H9 (cell line): ENCODE data around the gene DYRK3. TPM values are rescaled to one million over a fixed set of nuclear protein-coding genes. Genes with fewer than 3 reads are reported as not detected.

Experiments used
- DNase-seq: peaks from one replicate; pipeline ENCODE4 v3.0.0-alpha.2; 2017
- H2AFZ ChIP-seq: one replicate; pipeline ENCODE4 v1.6.1; 2013; ENCODE audit warnings: mild to moderate bottlenecking, low read length, control low read depth, moderate library complexity
- H2AK5ac ChIP-seq: 2 replicates; pipeline ENCODE4 v1.6.1; 2013; ENCODE audit warnings: low read length, control low read depth, mixed read lengths; ENCODE audit not compliant: insufficient read length
- H2BK120ac ChIP-seq: one replicate; pipeline ENCODE4 v1.6.1; 2013; ENCODE audit warnings: low read depth, mild to moderate bottlenecking, low read length, control low read depth, inconsistent platforms; ENCODE audit not compliant: poor library complexity, severe bottlenecking
- H2BK12ac ChIP-seq: 2 replicates; pipeline ENCODE4 v1.6.1; 2013; ENCODE audit warnings: low read length, control low read depth, mixed read lengths, low read depth; ENCODE audit not compliant: insufficient read length
- H2BK15ac ChIP-seq: 2 replicates; pipeline ENCODE4 v1.6.1; 2013; ENCODE audit warnings: low read depth, low read length, control low read depth
- H2BK20ac ChIP-seq: one replicate; pipeline ENCODE4 v1.6.1; 2013; ENCODE audit warnings: low read depth, mild to moderate bottlenecking, low read length, control low read depth, inconsistent platforms; ENCODE audit not compliant: poor library complexity, severe bottlenecking
- H2BK5ac ChIP-seq: 2 replicates; pipeline ENCODE4 v1.6.1; 2013; ENCODE audit warnings: low read length, control low read depth, mixed read lengths; ENCODE audit not compliant: insufficient read length
- H3K14ac ChIP-seq: 2 replicates; pipeline ENCODE4 v1.6.1; 2013; ENCODE audit warnings: low read length, control low read depth; ENCODE audit not compliant: insufficient read depth
- H3K18ac ChIP-seq: 2 replicates; pipeline ENCODE4 v1.6.1; 2013; ENCODE audit warnings: low read depth, mild to moderate bottlenecking, mixed read lengths, low read length, control low read depth; ENCODE audit not compliant: insufficient read length
- H3K23ac ChIP-seq: 2 replicates; pipeline ENCODE4 v1.6.1; 2013; ENCODE audit warnings: low read length, control low read depth, mixed read lengths, low read depth; ENCODE audit not compliant: insufficient read length
- H3K23me2 ChIP-seq: 2 replicates; pipeline ENCODE4 v1.6.1; 2013; ENCODE audit warnings: low read depth, mild to moderate bottlenecking, mixed read lengths, low read length, control low read depth; ENCODE audit not compliant: insufficient read length, poor library complexity, severe bottlenecking
- H3K27ac ChIP-seq: 2 replicates; pipeline ENCODE4 v1.5.1; 2013; ENCODE audit warnings: low read length, control low read depth, mixed read lengths, low read depth; ENCODE audit not compliant: insufficient read length
- H3K27me3 ChIP-seq: 2 replicates; pipeline ENCODE4 v1.6.1; 2013; ENCODE audit warnings: low read length, control low read depth, inconsistent platforms; ENCODE audit not compliant: insufficient read depth
- H3K4ac ChIP-seq: 2 replicates; pipeline ENCODE4 v1.6.1; 2013; ENCODE audit warnings: low read depth, mild to moderate bottlenecking, control low read depth, inconsistent platforms, low read length, moderate library complexity
- H3K4me1 ChIP-seq: 2 replicates; pipeline ENCODE4 v1.6.1; 2013; ENCODE audit warnings: low read length, control low read depth, inconsistent platforms; ENCODE audit not compliant: insufficient read depth
- H3K4me2 ChIP-seq: 2 replicates; pipeline ENCODE4 v1.6.1; 2013; ENCODE audit warnings: low read length, control low read depth, mixed read lengths; ENCODE audit not compliant: insufficient read length, insufficient read depth
- H3K56ac ChIP-seq: 2 replicates; pipeline ENCODE4 v1.6.1; 2013; ENCODE audit warnings: low read depth, mild to moderate bottlenecking, mixed read lengths, low read length, control low read depth; ENCODE audit not compliant: insufficient read length
- H3K79me1 ChIP-seq: 2 replicates; pipeline ENCODE4 v1.6.1; 2013; ENCODE audit warnings: low read depth, mild to moderate bottlenecking, moderate library complexity, low read length, control low read depth, inconsistent platforms; ENCODE audit not compliant: insufficient read depth, poor library complexity, severe bottlenecking
- H3K79me2 ChIP-seq: 2 replicates; pipeline ENCODE4 v1.6.1; 2013; ENCODE audit warnings: low read length, control low read depth, inconsistent platforms; ENCODE audit not compliant: insufficient read depth
- H3K9ac ChIP-seq: 2 replicates; pipeline ENCODE4 v1.6.1; 2013; ENCODE audit warnings: low read length, control low read depth, mixed read lengths; ENCODE audit not compliant: insufficient read length; ENCODE audit errors: extremely low read depth
- H3K9me3 ChIP-seq: one replicate; pipeline ENCODE4 v1.6.1; 2013; ENCODE audit warnings: low read depth, low read length, inconsistent platforms; ENCODE audit not compliant: control insufficient read depth
- H3T11ph ChIP-seq: one replicate; pipeline ENCODE4 v1.6.1; 2013; ENCODE audit warnings: mild to moderate bottlenecking, low read length, control low read depth, inconsistent platforms
- H4K20me1 ChIP-seq: one replicate; pipeline ENCODE4 v1.6.1; 2013; ENCODE audit not compliant: control insufficient read depth, insufficient read length, insufficient read depth
- H4K5ac ChIP-seq: 2 replicates; pipeline ENCODE4 v1.6.1; 2013; ENCODE audit warnings: low read depth, mild to moderate bottlenecking, mixed read lengths, low read length, control low read depth; ENCODE audit not compliant: insufficient read length
- H4K8ac ChIP-seq: replicated peaks from 2 replicates; pipeline ENCODE4 v1.6.1; 2013; ENCODE audit warnings: low read length, control low read depth, mixed read lengths, low read depth; ENCODE audit not compliant: insufficient read length
- H4K91ac ChIP-seq: 2 replicates; pipeline ENCODE4 v1.6.1; 2013; ENCODE audit warnings: low read depth, mild to moderate bottlenecking, moderate library complexity, mixed read lengths, low read length, control low read depth; ENCODE audit not compliant: insufficient read length
- H3K27ac Mint-ChIP-seq, 3 experiments: 2 replicates in 2 of 3; 3 replicates in 1 of 3; pipeline ENCODE4 v1.8.0; 2020 to 2021; ENCODE audit warnings: mixed read lengths in 3 of 3, mild to moderate bottlenecking in 1 of 3, moderate library complexity in 1 of 3
- H3K27me3 Mint-ChIP-seq: 2 replicates; pipeline ENCODE4 v1.8.0; 2021; ENCODE audit warnings: low read depth, mild to moderate bottlenecking, moderate library complexity, mixed read lengths
- H3K36me3 Mint-ChIP-seq, 3 experiments: 2 replicates in 2 of 3; 3 replicates in 1 of 3; pipeline ENCODE4 v1.8.0; 2020 to 2021; ENCODE audit warnings: low read depth in 3 of 3, mixed read lengths in 3 of 3; ENCODE audit not compliant: insufficient read depth in 1 of 3
- H3K4me1 Mint-ChIP-seq, 2 experiments: 2 replicates each; pipeline ENCODE4 v1.8.0; 2020; ENCODE audit warnings: mixed read lengths in 2 of 2
- H3K4me3 Mint-ChIP-seq, 2 experiments: 2 replicates in 1 of 2; 3 replicates in 1 of 2; pipeline ENCODE4 v1.8.0; 2020 to 2021; ENCODE audit warnings: mild to moderate bottlenecking in 2 of 2, mixed read lengths in 2 of 2, moderate library complexity in 1 of 2
- H3K9me3 Mint-ChIP-seq, 2 experiments: 2 replicates in 1 of 2; 3 replicates in 1 of 2; pipeline ENCODE4 v1.8.0; 2020; ENCODE audit warnings: mild to moderate bottlenecking in 2 of 2, mixed read lengths in 2 of 2, moderate library complexity in 1 of 2
- CTCF ChIP-seq: fragments of 200-600 bp; sonication (generic); conservative IDR thresholded peaks from 3 replicates; pipeline ENCODE4 v1.8.0; 2021; ENCODE audit warnings: antibody characterized with exemption, mild to moderate bottlenecking
- WGBS: extraction: QIAGEN DNeasy Blood & Tissue Kit; methylation state at CpG from one replicate; pipeline ENCODE4 v1.1.7; 2013; ENCODE audit warnings: missing lambda C conversion rate, low lambda C conversion rate, mixed read lengths; ENCODE audit not compliant: insufficient read length; ENCODE audit errors: extremely low coverage; 5-methylcytosine and 5-hydroxymethylcytosine counted together
- total RNA-seq: library from RNA; stranded (reverse); gene quantifications from 2 replicates; pipeline ENCODE4 v1.2.1, GENCODE V29; 2021

DYRK3 gene
- total RNA-seq, 1 experiment from 2014 or later, result 4.7 TPM

GRCh38 chr1:206687915-206688442 is 52.6 kb downstream of the DYRK3 start:
- peak overlapping the region; percentile 38 to 92 for H3K4me3 Mint-ChIP-seq
- no peak overlapping the region for H2BK20ac ChIP-seq

More at GRCh38 chr1:206687915-206688442, 52.6 kb downstream of the DYRK3 start:
- H3T11ph ChIP-seq, result no peak overlapping the region
- peaks cover 9% of the 10 kb centered on the region for H3K79me1 ChIP-seq
- H4K91ac ChIP-seq, result no peak overlapping the region
- no peak overlapping the region for H2BK5ac ChIP-seq
- H4K20me1 ChIP-seq, result no peaks in the 10 kb centered on the region
- H3K56ac ChIP-seq, result no peak overlapping the region
- no peak for TF ChIP-seq CTCF
- Mint-ChIP-seq H3K4me1 (peaks cover 63 to 67% of the 10 kb centered on the region in 2 experiments), H3K27me3 (peaks cover 43% of the 10 kb centered on the region), H3K27ac (peak overlapping the region in 2 of 3 experiments; percentile 13 to 37; a peak in 6 of 7 replicates), H3K36me3 (peaks cover 0 to 4% (median 3%) of the 10 kb centered on the region in 3 experiments; a peak in 2 of 7 replicates), H3K9me3 (peaks cover 0 to 2% of the 10 kb centered on the region in 2 experiments; a peak in 1 of 5 replicates)
- H3K9me3 ChIP-seq, result no peaks in the 10 kb centered on the region
- no peak overlapping the region for H3K18ac ChIP-seq
- H2AK5ac ChIP-seq, result no peak overlapping the region
- peaks cover 13% of the 10 kb centered on the region; the same call in 1 of the 2 replicates for H3K4me1 ChIP-seq
- no peak overlapping the region for H2BK120ac ChIP-seq
- no peak overlapping the region for H4K5ac ChIP-seq
- H3K27me3 ChIP-seq, result peaks cover 21% of the 10 kb centered on the region
- no CpG with 5 or more reads among the region's 2 CpGs for WGBS
- no peak overlapping the region for H2BK15ac ChIP-seq
- H3K23me2 ChIP-seq, result peaks cover 15% of the 10 kb centered on the region
- DNase-seq, result peak; percentile 85
- no peak overlapping the region for H2AFZ ChIP-seq
- peaks cover 8% of the 10 kb centered on the region; the same call in 1 of the 2 replicates for H3K79me2 ChIP-seq
- H4K8ac ChIP-seq, result no peak overlapping the region
- no peak overlapping the region for H3K14ac ChIP-seq
- H3K4me2 ChIP-seq, result peak overlapping the region; percentile 37
- no peak overlapping the region for H3K23ac ChIP-seq
- H3K9ac ChIP-seq, result no peak overlapping the region
- H3K4ac ChIP-seq, result no peak overlapping the region
- H3K27ac ChIP-seq, result no peak overlapping the region
- no peak overlapping the region for H2BK12ac ChIP-seq
